ENCODE data around the gene GATA3. TPM values are rescaled to one million over a fixed set of nuclear protein-coding genes. Genes with fewer than 3 reads are reported as not detected.
A peak's percentile ranks its signal among the peaks of the same experiment; 100 is the strongest.
"Not testable (repeated sequence)": the region's sequence is repeated elsewhere in the genome, so short reads cannot be mapped to it uniquely, and the experiment has no call there.

GATA3 gene
- total RNA-seq, 1 donor from 2014 or later: not detected

GRCh38 chr10:8023321-8023720 is 31.2 kb upstream of the GATA3 start:
- no peaks in the 10 kb centered on the region for H4K20me1 ChIP-seq (ENCODE audit: low read depth)
- Mint-ChIP-seq H3K4me1 (no peaks in the 10 kb centered on the region), H3K4me3 (no peak overlapping the region), H3K36me3 (no peaks in the 10 kb centered on the region), H3K9me3 (no peaks in the 10 kb centered on the region), H3K27me3 (ENCODE audit: insufficient read depth, low read depth) (peaks cover 3% of the 10 kb centered on the region), H3K27ac (peak overlapping the region; percentile 46)
- DNase-seq (ENCODE audit: low spot score): no peak
- H3K9ac ChIP-seq: no peak overlapping the region
- H3K4me3 ChIP-seq: no peak overlapping the region
- no peaks in the 10 kb centered on the region for H3K36me3 ChIP-seq
- no peaks in the 10 kb centered on the region for H3K4me1 ChIP-seq
- H3K79me2 ChIP-seq (ENCODE audit: low read depth): no peaks in the 10 kb centered on the region
- H3K9me3 ChIP-seq (ENCODE audit: low read depth): no peaks in the 10 kb centered on the region
- H3K27ac ChIP-seq: no peak overlapping the region
- TF ChIP-seq EZH2 (IDR thresholded peaks at IDR 0.05): no peak
- no peak for TF ChIP-seq CTCF (IDR thresholded peaks at IDR 0.05)
- TF ChIP-seq EZH2phosphoT487 (IDR thresholded peaks at IDR 0.05): no peak
- no peaks in the 10 kb centered on the region for H3K27me3 ChIP-seq
- no peaks in the 10 kb centered on the region for H3F3A ChIP-seq (ENCODE audit: low read depth)
- H3K4me2 ChIP-seq: no peak overlapping the region
- no peak overlapping the region for H2AFZ ChIP-seq (replicated peaks)

GRCh38 chr10:8023851-8024250 is 30.6 kb upstream of the GATA3 start:
- Histone ChIP-seq H3K27ac (no peak overlapping the region), H3K4me1 (no peaks in the 10 kb centered on the region), H3K36me3 (no peaks in the 10 kb centered on the region), H3K9me3 (ENCODE audit: low read depth) (no peaks in the 10 kb centered on the region), H3K27me3 (no peaks in the 10 kb centered on the region), H2AFZ (replicated peaks) (no peak overlapping the region), H3K4me2 (no peak overlapping the region), H3K9ac (no peak overlapping the region), H3K4me3 (no peak overlapping the region), H3K79me2 (ENCODE audit: low read depth) (no peaks in the 10 kb centered on the region), H3F3A (ENCODE audit: low read depth) (no peaks in the 10 kb centered on the region), H4K20me1 (ENCODE audit: low read depth) (no peaks in the 10 kb centered on the region)
- H3K27me3 Mint-ChIP-seq (ENCODE audit: insufficient read depth, low read depth): peaks cover 3% of the 10 kb centered on the region
- no peak for DNase-seq (ENCODE audit: low spot score)
- TF ChIP-seq CTCF (IDR thresholded peaks at IDR 0.05) (no peak), EZH2phosphoT487 (IDR thresholded peaks at IDR 0.05) (no peak), EZH2 (IDR thresholded peaks at IDR 0.05) (no peak)
- no peak overlapping the region for H3K4me3 Mint-ChIP-seq
- no peak overlapping the region for H3K27ac Mint-ChIP-seq
- H3K9me3 Mint-ChIP-seq: no peaks in the 10 kb centered on the region
- no peaks in the 10 kb centered on the region for H3K36me3 Mint-ChIP-seq
- no peaks in the 10 kb centered on the region for H3K4me1 Mint-ChIP-seq

GRCh38 chr10:8026349-8027259 is 27.9 kb upstream of the GATA3 start:
- no peaks in the 10 kb centered on the region for H4K20me1 ChIP-seq (ENCODE audit: low read depth)
- no peaks in the 10 kb centered on the region for H3F3A ChIP-seq (ENCODE audit: low read depth)
- H3K27me3 ChIP-seq: peaks cover 26% of the 10 kb centered on the region
- H3K9ac ChIP-seq: no peak overlapping the region
- no peak overlapping the region for H3K4me2 ChIP-seq
- TF ChIP-seq EZH2 (IDR thresholded peaks at IDR 0.05) (no peak), EZH2phosphoT487 (IDR thresholded peaks at IDR 0.05) (no peak), CTCF (IDR thresholded peaks at IDR 0.05) (no peak)
- no peak overlapping the region for H3K27ac ChIP-seq
- Mint-ChIP-seq H3K27me3 (ENCODE audit: insufficient read depth, low read depth) (peaks cover 11% of the 10 kb centered on the region), H3K4me3 (no peak overlapping the region), H3K27ac (no peak overlapping the region), H3K9me3 (no peaks in the 10 kb centered on the region), H3K4me1 (no peaks in the 10 kb centered on the region), H3K36me3 (no peaks in the 10 kb centered on the region)
- H3K9me3 ChIP-seq (ENCODE audit: low read depth): no peaks in the 10 kb centered on the region
- no peak overlapping the region for H2AFZ ChIP-seq (replicated peaks)
- no peak for DNase-seq (ENCODE audit: low spot score)
- no peaks in the 10 kb centered on the region for H3K79me2 ChIP-seq (ENCODE audit: low read depth)
- no peaks in the 10 kb centered on the region for H3K36me3 ChIP-seq
- H3K4me1 ChIP-seq: no peaks in the 10 kb centered on the region
- no peak overlapping the region for H3K4me3 ChIP-seq

GRCh38 chr10:8031211-8031610 is 23.3 kb upstream of the GATA3 start:
- H3K9ac ChIP-seq; H3K4me2 ChIP-seq; H3K9me3 ChIP-seq (ENCODE audit: low read depth); H3K9me3 Mint-ChIP-seq; H3F3A ChIP-seq (ENCODE audit: low read depth); H3K27ac ChIP-seq; H3K4me3 ChIP-seq; H3K27ac Mint-ChIP-seq; H3K36me3 ChIP-seq; H3K36me3 Mint-ChIP-seq; H3K4me3 Mint-ChIP-seq; H2AFZ ChIP-seq (replicated peaks); DNase-seq (ENCODE audit: low spot score); H3K79me2 ChIP-seq (ENCODE audit: low read depth): not testable (repeated sequence)
- Histone ChIP-seq H3K4me1 (peaks cover 15% of the 10 kb centered on the region), H3K27me3 (peaks cover 72% of the 10 kb centered on the region), H4K20me1 (ENCODE audit: low read depth) (peaks cover 29% of the 10 kb centered on the region)
- peaks cover 47% of the 10 kb centered on the region for H3K27me3 Mint-ChIP-seq (ENCODE audit: insufficient read depth, low read depth)
- H3K4me1 Mint-ChIP-seq: peaks cover 12% of the 10 kb centered on the region

Data from neural progenitor cell (in vitro differentiated cells).